Measurements from ENCODE around the gene PDE6C.

Gene PDE6C

DNA sequence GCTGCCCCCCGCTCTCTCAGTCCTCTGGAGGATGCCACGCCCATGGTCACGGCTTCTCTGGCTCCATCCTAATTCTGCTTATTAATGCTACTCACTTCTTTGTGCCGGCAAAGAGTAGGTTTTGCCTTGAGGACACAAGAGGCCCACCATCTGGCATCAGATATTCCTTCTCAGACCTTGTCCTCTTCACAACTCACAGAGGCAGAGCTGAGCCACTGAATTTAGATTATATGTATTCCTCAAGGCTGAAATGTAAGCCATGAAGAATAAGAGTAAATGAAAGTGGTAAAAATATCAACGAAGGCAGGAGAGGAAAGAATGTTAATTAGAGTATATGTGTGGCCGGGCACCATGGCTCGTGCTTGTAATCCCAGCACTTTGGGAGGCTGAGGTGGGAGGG lies 17.8 kb upstream of the PDE6C start:
- no peak for DNase-seq (ENCODE audit: low spot score)

DNA sequence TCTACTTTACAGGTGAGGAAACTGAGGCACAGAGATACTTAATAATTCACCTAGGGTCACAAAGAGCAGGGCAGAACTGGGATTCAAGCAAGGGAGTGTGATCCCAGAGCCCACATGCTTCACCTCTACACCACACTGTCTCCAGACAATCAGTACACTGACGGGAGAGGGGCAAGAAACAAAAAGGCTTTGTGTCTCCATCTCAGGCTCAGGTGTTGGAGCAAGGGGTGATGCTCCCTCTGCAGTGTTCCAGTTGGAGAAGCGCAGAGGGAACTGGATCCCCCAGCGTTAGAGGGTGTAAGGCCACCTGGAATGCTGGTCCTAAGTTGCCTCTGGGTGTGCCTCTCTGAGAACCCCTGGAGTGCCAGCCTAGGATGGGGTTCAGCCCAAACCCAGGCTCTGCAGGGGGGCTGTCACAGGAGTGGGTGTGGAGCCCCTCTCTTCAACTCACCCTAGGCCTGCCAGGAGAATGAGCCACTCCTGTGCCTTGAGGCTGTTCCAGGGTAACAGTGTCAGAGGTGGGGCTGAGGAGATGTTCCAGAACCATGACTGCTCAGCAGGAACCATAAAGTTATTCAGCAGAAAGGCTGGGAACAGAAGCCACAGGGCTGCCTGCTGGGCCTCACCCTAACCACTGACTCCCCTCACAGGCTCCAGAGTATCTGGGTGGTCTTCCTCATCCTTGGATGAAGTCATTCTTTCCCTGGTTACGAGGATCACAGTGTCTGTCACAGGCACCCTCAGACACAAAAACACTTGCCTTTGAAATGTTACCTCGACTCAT lies 16.8 kb upstream of the PDE6C start:
- no peak for DNase-seq (ENCODE audit: low spot score)

DNA sequence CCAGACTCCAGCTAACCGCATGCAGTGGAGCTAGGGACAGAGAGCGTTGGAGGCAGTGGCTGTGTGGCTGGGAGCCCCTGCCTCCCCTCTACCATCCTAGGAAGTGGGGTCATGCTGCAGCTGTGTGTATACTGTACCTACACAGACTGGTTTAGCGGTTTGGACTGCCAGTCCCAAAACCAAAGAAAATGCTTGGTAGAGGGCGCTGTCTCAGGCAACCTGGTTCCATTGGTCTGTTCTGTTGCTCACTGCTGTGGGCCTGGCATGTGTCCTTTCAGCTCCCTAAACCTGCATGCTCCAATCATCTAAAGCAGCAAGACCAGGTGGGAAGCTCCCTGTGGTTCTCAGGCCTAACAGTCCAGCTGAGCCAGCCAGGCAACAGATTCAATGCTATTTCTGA lies 15.8 kb upstream of the PDE6C start:
- no peak for DNase-seq (ENCODE audit: low spot score)

DNA sequence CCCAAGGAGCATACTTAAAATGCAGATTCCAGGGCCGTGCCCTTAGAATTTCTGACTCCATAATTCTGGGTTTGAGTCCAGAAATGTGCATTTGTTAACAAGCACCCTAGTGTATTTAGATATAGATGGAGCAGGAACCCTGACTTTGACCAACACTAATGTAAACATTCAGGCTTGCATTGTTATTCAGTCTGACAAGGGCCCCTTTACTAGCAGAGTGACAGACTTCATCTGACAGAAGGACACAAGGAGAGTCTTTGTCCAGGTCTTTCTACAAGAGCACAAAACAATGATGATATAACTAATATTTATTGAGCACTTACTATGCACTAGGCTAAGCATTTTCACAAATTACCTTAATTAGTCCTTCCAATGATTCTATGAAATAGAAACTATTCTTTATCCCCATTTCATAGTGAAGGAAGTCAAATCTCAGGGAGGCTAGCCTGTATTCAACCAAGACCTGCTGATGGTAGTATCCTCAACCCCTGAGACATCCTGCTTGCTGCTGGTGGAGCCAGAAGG lies 15.2 kb upstream of the PDE6C start:
- DNase-seq (ENCODE audit: low spot score): no peak

DNA sequence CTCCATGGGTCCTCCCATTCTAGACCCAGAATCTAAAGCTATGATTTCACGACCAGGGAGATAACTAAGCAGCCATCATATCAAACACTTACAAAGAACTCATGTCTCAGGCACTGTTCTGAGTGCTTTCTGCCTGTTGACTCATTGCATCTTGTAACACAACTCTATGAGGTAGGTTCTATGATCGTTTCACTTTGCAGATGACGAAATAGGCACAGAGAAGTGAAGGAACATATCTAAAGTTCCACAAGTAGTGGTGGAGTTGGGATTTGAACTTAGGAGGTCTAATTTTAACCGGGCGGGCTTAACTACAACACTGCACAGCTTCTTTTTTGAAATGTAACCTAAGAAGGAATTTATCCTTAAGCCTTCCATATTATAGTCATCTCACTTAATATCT lies 14.2 kb upstream of the PDE6C start:
- no peak for DNase-seq (ENCODE audit: low spot score)

DNA sequence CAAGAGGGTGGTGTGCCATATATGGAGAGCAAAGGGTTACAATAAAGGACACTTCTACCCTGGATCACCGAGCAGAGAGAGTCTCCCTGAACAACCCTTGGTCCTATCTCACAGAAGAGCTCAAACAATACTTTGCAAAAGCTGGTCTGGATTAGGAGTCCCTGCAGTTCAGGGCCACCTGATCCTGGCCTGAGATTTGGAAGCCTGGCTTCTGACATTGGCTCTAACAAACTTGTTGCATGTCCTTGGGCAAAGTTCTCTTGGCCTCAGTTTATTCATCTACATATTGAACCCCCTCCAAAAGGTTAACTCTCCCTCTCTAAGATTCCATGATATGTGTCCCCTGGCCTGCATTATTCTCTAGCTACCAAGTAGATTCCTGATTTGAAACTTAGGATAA lies 13.0 kb upstream of the PDE6C start:
- DNase-seq (ENCODE audit: low spot score): no peak

DNA sequence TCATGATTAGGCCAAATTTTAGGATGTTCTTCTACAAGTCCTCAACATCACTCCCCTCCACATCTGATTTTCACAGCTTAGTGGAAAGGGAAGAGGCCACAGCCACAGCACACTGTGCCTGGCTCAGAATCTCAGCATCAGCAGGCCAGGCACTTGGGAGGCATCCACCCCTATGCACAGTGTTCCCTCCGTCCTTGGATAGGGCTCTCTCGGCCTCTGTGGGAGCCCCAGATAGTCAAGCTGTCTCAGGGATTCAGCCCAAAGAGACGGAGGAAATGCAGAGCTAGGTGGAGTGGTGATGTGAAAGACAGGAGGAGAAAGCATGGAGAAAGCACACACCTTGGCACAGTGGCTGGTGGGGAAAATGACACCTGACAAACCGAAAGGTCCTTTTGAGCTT lies 12.6 kb upstream of the PDE6C start:
- no peak for DNase-seq (ENCODE audit: low spot score)

DNA sequence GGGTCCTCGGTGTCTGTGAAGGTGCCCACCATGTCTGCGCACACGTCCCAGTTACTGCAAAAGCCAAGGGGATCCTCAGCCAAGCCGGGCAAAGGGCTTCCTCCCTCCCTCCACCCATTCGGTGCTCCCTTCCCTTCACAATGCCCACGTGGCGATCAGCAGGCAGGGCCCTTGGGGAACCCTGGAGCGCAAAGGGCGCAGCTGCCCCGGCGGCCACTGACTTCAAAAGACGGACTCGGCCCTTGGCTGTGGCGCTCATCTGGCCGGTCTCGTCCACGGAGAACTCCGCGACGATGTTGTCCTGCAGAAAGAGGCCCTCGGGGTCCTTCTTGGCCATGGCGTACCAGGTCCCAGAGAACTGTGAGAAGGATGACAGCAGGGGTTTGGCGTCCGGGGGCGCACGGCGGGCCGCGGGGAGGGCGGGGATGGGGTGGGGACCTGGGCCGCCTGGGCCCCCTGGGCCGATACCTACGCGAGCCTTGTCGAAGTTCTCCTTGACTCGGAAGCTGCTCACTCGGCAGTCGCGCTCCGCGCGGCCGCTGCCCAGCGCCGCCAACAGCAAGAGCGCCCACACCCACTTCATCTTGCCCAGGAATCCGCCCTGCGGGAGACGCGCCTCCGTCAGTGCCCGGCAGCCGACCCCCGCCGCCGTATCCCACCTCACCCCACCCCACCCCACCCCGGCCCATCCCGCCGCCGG lies 11.7 kb upstream of the PDE6C start:
- DNase-seq (ENCODE audit: low spot score): peak; percentile 11

DNA sequence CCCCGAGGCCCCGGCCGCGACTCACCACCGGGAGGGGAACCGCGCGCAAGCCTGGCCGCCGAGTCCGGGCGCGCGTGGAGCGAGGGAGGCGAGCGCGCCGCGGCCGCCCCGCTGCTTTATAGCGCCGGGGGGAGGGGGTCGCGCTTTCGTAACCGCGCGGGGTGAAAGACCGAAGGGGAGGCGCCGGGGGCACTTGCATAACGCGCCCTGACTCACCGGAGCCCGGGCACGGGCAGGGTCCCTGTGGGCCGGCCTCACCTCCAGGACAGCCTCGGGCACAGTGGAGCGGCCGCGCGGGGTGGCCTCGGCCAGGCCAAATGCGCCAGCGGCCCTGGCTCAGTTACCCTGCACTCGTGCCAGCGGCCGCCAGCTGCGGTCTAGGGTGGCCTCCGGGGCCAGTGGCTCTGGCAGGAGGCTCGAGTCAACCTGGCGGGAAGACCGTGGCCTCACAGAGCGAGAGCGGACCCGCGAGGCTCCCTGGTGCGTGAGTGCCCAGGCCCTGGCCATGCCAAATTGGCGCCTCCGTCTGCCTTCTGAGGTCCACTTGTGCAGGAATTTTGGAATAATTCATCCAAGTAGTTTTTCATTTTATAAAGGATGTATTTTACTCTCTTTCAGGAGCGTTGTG lies 11.1 kb upstream of the PDE6C start, which contains the start of gene RBP4:
TSS of gene RBP4 (minus strand) at position 90 of the 628 bp plus-strand sequence. CDS start 207 bp downstream, outside the sequence.
- peak; percentile 8 for DNase-seq (ENCODE audit: low spot score)

DNA sequence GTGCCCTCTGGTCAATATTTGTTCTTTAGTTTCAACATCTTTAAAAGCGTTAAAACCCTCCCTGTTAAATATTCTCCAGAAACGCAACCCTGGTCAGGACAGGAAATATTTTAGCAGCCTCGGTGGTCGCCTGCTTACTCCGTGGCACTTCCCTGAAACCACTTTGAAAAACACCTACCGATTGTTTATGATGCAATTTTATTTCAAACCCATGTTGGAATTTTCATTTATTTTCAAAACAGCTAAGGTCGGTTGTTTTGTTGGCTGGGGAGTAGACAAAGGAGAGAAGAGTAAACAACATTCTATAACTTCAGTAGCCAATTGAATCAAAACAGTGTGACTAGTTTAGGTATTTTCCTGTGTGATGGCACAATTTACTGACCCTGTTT lies 10.6 kb upstream of the PDE6C start:
- no peak for DNase-seq (ENCODE audit: low spot score)

DNA sequence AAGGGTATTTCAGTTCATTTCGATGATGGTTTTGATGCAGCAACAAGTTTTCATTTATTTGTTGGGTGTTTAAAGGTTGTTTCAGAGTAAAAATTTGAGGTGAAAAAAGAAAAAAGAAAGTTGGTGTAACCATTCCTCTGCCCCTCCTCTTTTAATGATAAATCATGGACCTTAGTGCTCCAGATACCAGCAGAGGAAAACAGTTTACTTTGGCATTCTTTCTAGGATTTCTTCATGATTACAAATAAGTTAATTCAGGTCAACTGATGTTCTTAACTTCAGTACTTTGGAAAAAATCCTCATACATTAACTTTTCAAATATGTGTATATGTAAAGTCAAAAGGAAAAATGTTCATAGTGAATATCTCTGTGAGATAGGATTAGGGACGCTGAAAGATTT lies 9.3 kb upstream of the PDE6C start:
- no peak for DNase-seq (ENCODE audit: low spot score)

DNA sequence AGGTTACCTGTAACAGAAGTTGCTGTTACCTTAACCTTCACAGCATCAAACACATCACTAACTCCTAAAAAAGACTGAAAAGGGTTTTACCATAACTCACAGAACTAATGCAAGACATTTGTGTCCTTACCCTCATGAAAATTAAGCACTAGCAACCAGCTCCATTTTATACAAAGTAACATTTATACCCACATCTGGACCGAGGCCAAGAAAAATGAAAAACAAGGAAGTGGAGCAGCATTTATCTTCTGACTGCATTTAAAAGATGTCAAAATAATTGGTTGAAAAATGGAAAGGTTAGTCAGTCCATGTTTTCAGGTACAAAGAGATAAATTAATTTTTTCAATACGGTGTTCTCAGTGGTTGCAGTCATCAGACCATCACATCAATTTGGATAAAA lies 8.2 kb upstream of the PDE6C start:
- no peak for DNase-seq (ENCODE audit: low spot score)

DNA sequence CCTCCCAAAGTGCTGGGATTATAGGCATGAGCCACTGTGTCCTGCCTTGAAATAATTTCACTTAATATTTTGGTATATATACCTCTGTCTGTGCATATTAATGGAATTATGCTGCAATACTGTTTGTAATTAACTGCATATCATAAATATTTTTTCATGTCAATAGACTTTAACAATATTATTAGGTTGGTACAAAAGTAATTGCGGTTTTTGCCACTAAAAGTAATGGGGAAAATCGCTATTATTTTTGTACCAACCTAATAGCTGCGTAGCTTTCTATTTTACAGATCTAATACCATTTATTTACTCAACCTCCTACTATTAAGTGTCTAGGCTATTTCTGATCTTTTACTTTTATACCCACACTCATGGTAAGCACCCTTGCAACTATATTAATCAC lies 3.9 kb upstream of the PDE6C start:
- DNase-seq (ENCODE audit: low spot score): no peak

DNA sequence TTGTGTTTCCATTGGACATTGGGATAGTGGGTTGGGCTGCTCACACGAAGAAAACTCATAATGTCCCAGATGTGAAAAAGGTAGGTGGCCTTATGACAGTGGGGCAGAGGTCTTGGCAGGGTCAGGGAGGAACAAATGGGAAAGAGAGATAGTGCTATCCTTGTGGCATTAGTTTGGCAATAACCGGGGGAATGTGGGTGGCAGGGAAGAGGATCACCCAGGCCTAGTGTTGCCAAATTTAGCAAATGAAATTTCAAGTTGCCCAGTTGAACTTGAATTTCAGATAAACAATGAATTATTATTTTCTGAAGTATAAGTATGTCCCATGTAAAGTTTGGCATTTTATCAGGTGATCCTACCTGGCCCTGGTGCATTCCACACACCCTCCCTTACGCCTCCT lies 789 bp downstream of the PDE6C start:
- no peak for DNase-seq (ENCODE audit: low spot score)

DNA sequence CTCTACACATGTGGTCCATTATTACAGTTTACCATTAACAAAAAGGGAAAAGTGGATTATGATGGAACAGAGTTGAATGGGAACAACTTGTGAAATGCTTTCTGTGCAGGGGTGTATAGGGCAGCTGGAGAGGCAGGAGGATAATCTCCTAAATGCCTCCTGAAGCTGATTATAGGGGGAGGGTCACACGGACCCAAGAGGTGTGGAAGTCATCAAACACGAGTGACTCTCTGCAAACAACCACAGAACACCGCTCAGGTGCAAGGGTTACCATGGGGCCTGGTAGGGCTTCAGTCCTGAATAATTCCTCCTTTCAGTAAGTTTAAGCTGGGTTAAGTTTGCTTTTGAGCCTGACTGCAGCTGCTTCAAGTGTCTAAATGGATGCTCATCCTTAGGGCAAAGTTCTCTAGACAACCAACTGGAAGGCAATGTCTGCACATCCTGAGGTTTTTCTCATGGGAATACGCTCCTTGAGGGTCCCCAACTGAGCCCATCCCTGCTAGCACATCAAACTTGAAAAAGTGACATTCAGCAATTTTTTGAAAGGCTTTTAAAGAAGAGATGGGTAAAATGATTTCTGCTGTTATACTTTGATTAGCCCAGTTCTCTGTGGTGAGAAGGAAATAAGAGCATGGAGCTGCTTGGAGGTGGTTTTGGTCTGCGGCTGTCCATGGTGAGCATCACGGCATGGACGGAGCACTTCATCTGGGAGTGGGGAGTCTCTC lies 1.9 kb downstream of the PDE6C start:
- DNase-seq (ENCODE audit: low spot score): no peak

DNA sequence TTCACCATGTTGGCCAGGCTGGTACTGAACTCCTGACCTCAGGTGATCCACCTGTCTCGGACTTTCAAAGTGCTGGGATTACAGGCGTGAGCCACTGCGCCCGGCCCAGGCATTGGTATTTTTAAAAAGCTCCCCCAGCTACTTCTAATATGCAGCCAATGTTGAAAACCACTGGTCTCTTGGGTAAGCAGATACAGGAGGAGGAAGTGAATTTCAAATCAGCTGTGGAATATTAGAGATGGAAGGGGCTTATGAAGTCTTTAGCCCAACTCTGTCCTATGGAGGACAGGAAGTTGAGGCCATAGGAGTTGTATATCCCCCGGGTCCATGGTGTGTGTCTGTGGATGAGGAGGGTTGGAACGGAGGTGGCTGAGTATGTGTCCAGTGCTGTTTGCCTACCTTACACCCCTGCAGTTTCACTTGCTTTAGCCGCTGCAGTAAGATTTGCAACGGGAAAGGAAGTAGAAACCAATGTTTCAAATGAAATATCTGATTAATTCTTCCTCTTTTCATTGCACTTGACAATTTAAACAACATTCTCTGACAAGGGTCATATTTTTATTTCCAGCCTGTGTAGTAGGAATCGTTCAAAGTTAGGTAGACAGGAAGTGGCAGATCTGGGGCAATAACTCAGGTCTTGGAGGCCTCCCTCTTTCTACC lies 3.4 kb downstream of the PDE6C start:
- no peak for DNase-seq (ENCODE audit: low spot score)

DNA sequence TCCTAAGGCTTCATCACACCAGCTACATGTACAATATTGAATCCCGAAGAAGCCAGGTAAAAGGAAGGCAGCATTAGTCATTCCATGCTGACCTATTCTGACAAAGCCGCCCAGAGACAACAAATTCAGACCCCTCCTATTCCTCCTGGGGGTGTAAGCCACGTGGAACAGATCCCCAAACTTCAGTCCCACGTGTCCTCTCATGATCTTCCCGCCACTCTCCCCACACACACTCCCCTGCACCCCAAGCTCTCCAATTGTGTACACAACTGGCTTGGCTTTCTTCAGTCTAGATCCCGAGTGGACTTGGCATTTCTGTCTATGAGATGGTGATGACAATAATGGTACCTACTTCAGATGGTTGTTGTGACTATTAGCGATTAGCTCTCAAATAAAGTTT lies 8.6 kb downstream of the PDE6C start:
- no peak for DNase-seq (ENCODE audit: low spot score)

DNA sequence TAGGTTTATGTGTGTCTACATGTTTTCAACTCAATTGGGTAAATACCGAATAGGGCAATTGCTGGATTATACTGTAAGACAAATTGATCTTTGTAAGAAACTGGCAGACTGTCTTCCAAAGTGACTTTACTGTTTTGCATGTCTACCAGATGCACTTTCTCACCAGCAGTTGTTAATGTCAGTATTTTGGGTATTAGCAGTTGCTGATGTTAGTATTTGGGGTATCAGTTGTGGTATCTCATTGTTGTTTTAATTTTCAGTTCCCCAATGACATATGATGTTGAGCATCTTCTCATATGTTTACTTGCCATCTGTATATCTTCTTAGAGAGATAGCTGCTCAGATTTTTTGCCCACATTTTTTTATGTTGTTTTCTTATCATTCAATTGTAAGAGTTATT lies 10.6 kb downstream of the PDE6C start:
- DNase-seq (ENCODE audit: low spot score): no peak

DNA sequence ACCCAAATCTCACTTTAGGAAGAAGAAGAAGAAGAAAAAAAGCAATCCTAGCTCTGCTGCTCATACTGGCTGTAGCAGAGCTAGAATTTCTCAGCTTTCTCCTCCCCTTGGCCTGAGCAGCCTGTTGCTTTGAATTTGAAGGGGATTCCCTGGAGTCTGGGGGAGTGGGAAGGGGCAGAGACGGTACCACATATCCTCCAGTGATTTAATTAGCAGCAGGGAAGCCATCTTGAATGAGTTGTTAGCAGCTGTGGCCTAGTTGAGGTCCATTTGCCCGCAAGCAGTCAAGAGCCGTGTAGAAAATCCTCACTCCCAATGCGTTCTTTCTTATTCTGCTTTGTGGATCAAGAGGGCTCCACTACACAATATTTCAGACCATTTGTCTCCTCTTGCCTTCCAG lies 16.5 kb downstream of the PDE6C start:
- no peak for DNase-seq (ENCODE audit: low spot score)

DNA sequence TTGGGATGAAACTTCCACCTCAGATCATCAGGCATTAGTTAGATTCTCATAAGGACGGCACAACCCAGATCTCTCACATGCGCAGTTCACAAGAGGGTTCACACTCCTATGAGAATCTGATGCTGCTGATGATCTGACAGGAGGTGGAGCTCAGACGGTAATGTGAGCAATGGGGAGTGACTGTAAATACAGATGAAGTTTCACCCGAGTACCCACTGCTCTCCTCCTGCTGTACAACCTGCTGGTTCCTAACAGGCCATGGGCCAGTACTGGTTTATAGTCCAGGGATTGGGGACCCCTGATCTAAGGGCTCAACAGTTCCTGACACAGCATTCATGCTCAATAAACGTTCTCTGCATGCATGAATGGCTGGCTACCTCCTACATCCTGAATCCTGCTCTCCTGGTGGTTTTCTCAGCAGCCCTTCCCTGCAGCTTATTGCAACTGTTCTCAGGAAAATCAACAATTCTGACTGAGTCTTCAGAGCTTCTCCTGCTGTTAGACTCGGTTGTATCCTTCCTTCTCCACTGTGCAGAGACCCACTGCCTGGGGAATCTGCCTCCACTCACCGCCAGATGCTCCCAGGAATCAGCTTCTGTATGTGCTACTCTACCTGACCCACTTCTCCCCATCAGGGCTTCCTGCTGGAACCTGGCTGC lies 17.4 kb downstream of the PDE6C start:
- no peak for DNase-seq (ENCODE audit: low spot score)
